ENCODE measurements around the gene HINT3.
"Not testable (repeated sequence)": the region's sequence is repeated elsewhere in the genome, so short reads cannot be mapped to it uniquely, and the experiment has no call there.

The HINT3 gene

GRCh38 chr6:125970760-125971159 is 14.2 kb downstream of the HINT3 start:
- TF ChIP-seq, protein P1, sequence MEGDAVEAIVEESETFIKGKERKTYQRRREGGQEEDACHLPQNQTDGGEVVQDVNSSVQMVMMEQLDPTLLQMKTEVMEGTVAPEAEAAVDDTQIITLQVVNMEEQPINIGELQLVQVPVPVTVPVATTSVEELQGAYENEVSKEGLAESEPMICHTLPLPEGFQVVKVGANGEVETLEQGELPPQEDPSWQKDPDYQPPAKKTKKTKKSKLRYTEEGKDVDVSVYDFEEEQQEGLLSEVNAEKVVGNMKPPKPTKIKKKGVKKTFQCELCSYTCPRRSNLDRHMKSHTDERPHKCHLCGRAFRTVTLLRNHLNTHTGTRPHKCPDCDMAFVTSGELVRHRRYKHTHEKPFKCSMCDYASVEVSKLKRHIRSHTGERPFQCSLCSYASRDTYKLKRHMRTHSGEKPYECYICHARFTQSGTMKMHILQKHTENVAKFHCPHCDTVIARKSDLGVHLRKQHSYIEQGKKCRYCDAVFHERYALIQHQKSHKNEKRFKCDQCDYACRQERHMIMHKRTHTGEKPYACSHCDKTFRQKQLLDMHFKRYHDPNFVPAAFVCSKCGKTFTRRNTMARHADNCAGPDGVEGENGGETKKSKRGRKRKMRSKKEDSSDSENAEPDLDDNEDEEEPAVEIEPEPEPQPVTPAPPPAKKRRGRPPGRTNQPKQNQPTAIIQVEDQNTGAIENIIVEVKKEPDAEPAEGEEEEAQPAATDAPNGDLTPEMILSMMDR (IDR thresholded peaks at IDR 0.05; ENCODE audit: extremely low read depth, insufficient read depth, missing control alignments), result no peak
- in situ Hi-C loops (cut with MboI; ENCODE audit: low pct_unique_long_range_greater_than_20kb, low sequenced_read_pairs, unreplicated experiment), result loop anchor here (10.0 to 25.0 kb wide), 2 partner anchors 186 to 658 kb away; partner anchors contain the start of gene HDDC2
- DNase-seq (ENCODE audit: low spot score), result no peak

DNA sequence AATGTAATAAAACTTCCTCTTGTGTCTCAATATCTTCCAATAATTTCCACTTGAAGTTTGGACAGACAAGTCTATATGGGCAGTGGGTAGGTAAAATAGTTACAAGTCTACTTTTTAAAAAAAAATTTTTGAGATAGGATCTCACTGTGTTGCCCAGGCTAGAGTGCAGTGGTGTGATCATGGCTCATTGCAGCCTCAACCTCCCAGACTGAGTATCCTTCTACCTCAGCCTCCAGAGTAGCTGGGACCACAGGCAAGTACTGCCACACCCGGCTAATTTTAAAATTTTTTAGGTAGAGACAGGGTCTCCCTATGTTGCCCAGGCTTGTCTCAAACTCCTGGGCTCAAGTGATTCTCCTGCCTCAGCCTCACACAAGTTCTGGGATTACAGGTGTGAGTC is 15.9 kb downstream of the HINT3 start:
- in situ Hi-C loops (cut with MboI; ENCODE audit: low pct_unique_long_range_greater_than_20kb, low sequenced_read_pairs, unreplicated experiment), result loop anchor here (10.0 to 25.0 kb wide), 2 partner anchors 188 to 660 kb away; partner anchors contain the start of gene HDDC2
- not testable (repeated sequence) for DNase-seq (ENCODE audit: low spot score)

DNA sequence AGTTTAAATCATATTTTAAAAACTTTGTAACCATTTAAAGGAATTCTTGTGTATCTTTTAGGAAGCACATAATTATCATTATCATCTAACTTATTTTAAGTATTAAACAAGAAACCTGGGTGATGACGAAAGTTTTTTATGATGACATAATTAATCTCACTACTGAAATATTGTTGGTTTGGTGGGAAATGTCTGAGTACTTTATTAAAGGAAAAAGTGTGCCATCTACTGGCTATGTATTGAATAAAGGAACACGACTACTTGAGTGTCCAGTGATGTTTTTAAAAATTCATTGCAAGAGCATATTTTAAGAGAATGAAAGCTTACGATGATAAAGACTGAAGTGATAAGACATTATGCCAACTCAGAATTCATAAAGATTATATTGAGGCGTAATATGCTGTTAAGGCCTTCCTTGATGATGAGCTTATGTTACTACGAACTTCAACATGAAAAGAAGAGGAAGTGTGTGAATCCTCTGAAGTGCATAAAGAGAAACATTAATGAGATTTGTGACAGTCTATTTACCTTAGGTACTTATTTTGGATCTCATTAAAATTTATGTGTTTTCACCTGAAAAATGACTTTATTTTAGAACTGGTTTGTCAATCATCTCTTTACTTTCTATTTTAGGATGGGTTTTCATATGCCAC is 17.8 kb downstream of the HINT3 start:
- TF ChIP-seq, protein P1 (IDR thresholded peaks at IDR 0.05; ENCODE audit: extremely low read depth, insufficient read depth, missing control alignments), result peak; percentile 52
- in situ Hi-C loops (cut with MboI; ENCODE audit: low pct_unique_long_range_greater_than_20kb, low sequenced_read_pairs, unreplicated experiment), result loop anchor here (10.0 to 25.0 kb wide), 2 partner anchors 190 to 662 kb away; partner anchors contain the start of gene HDDC2
- no peak for DNase-seq (ENCODE audit: low spot score)

GRCh38 chr6:125979101-125979500 is 22.5 kb downstream of the HINT3 start:
- in situ Hi-C loops (cut with MboI; ENCODE audit: low pct_unique_long_range_greater_than_20kb, low sequenced_read_pairs, unreplicated experiment), result loop anchor here (10.0 to 25.0 kb wide), 2 partner anchors 194 to 1158 kb away; no protein-coding TSS in a partner anchor
- DNase-seq (ENCODE audit: low spot score), result no peak
- TF ChIP-seq, protein P1 (IDR thresholded peaks at IDR 0.05; ENCODE audit: extremely low read depth, insufficient read depth, missing control alignments), result no peak

- TF ChIP-seq, protein P1 (IDR thresholded peaks at IDR 0.05; ENCODE audit: extremely low read depth, insufficient read depth, missing control alignments), result no peak
- DNase-seq (ENCODE audit: low spot score), result no peak
- in situ Hi-C loops (cut with MboI; ENCODE audit: low pct_unique_long_range_greater_than_20kb, low sequenced_read_pairs, unreplicated experiment), result loop anchor here (25.0 kb wide), 1 partner anchor 1156 kb away; no protein-coding TSS in a partner anchor
Measured at GRCh38 chr6:125981571-125982185, 25.1 kb downstream of the HINT3 start.

DNA sequence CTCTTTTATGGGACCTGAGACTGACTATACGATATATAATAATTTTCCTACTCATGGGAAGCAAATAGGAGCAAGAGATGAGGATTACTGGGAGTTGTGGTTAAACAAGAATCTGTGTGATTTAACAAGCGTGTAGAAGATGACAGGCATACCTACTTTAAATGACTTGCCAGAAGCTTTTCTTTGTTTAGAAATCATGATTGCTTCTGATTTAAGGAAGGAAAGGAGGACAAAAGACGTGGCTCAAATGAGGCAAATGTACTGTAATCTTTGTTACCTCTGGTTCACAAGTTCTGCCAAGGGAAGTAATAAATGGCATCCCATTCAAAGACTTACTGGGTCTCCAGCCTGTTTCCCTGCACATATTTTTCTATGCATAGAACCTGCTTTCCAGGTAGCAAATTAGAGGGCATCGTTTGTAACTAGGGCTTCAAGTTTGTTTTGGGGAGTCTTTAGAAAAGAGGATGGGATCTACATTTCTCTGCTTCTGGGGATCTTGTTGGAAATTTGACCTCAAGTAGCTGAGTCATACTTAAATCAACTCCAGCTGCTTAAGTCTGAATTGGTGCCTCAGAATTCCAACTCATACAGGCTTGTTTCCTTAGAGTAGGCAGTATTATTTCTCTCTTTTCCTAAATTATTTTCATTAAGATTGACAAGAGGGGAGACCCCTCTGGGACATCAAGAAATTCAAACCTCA is 26.8 kb downstream of the HINT3 start:
- in situ Hi-C loops (cut with MboI; ENCODE audit: low pct_unique_long_range_greater_than_20kb, low sequenced_read_pairs, unreplicated experiment), result loop anchor here (25.0 kb wide), 1 partner anchor 1154 kb away; no protein-coding TSS in a partner anchor
- TF ChIP-seq, protein P1 (IDR thresholded peaks at IDR 0.05; ENCODE audit: extremely low read depth, insufficient read depth, missing control alignments), result no peak
- no peak for DNase-seq (ENCODE audit: low spot score)
